Tibial artery (tissue), 4 donors: ENCODE data around the gene ADAD1.

ENCODE experiments used
- DNase-seq, 2 donors: peaks; one replicate each; pipeline ENCODE4 v3.0.0-alpha.2; 2019
- H3K27ac ChIP-seq, 2 donors: fragments of 200-600 bp; sonication (generic) in 1 of 2; 1 replicate in 1 of 2; 2 replicates in 1 of 2; pipeline ENCODE4 v1.5.1; 2018 to 2019; ENCODE audit warnings: mild to moderate bottlenecking in 1 of 2
- H3K27me3 ChIP-seq, 2 donors: fragments of 200-600 bp; sonication (generic) in 1 of 2; one replicate each; pipeline versions ENCODE4 v1.5.1 to v1.6.0; 2016 to 2019
- H3K36me3 ChIP-seq, 3 donors: fragments of 200-600 bp; sonication (generic) in 2 of 3; one replicate each; pipeline ENCODE4 v1.5.1; 2016 to 2019; ENCODE audit warnings: mild to moderate bottlenecking in 2 of 3
- H3K4me1 ChIP-seq, 4 donors: fragments of 200-600 bp; sonication (generic) in 2 of 4; 1 replicate in 3 of 4; 2 replicates in 1 of 4; pipeline ENCODE4 v1.5.1; 2016 to 2019
- H3K4me3 ChIP-seq, 2 donors: fragments of 200-600 bp; sonication (generic) in 1 of 2; 1 replicate in 1 of 2; 2 replicates in 1 of 2; pipeline ENCODE4 v1.5.1; 2018 to 2019; ENCODE audit warnings: mild to moderate bottlenecking in 2 of 2
- H3K9me3 ChIP-seq, 3 donors: fragments of 200-600 bp; sonication (generic) in 1 of 3; one replicate each; pipeline ENCODE4 v1.5.1; 2016 to 2019
- intact Hi-C: fragments of 100-400 bp; cut with DNase I; formaldehyde crosslinking; loops from one replicate; pipeline ENCODE4 v1.15.0; 2023; ENCODE audit warnings: low total_unique reads
- TF ChIP-seq, protein P1 (sequence below), 2 experiments: fragments of 200-600 bp in 1 of 2; fragments of 450-650 bp in 1 of 2; IDR thresholded peaks; one replicate each; pipeline ENCODE4 v1.5.1; 2017 to 2019; ENCODE audit warnings: antibody characterized with exemption in 2 of 2, mild to moderate bottlenecking in 1 of 2, moderate library complexity in 1 of 2

The ADAD1 gene

DNA sequence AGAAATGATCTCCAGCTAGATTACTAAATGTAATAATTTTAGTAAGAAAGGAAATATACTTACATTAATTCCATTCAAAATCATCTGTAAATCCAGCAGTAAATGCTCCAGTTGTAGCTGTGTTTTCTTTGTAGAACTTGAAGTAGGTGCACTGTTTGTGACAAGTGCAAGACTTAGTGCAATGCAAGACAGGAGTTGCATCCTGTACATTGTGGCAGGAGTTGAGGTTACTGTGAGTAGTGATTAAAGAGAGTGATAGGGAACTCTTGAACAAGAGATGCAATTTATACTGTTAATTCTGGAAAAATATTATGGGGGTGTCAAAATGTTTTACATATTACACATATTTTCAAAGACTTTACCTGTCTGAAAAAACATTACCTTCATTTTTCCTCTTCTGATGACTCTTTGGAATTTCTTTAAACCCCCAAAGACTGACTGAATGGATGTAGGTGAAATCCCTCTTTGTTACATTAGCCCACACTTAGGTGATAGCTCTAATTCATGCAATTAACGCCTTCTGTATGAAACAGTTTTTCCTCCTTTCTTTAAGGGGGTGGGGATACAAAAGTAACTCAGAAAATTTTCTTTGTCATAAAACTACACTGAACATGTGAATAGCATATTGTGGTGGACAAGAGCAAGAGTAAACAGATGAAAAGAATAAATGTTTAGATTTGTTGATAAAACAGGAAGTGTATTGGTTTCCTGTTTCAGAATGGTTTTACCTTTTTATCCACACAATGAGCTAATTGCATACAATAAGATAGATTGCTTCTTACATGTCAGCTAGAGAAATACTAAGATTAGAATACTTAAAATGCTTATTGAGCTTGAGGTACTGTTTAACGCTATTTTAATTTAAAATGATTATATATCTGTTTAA, 77.7 kb downstream of the ADAD1 start, which contains the start of gene IL2:
TSS of gene IL2 (minus strand) at position 495 of the 886 bp plus-strand sequence. CDS start at position 210, 285 bp downstream.
- Histone ChIP-seq H3K9me3 (no peaks in the 10 kb centered on the region), H3K4me3 (no peak within 1 kb of the TSS), H3K4me1 (no peaks in the 10 kb centered on the region), H3K36me3 (no peaks in the 10 kb centered on the region), H3K27ac (no peak within 1 kb of the TSS), H3K27me3 (no peaks in the 10 kb centered on the region)
- no peak for DNase-seq
- intact Hi-C loops, result no loop called here
- TF ChIP-seq, protein P1, sequence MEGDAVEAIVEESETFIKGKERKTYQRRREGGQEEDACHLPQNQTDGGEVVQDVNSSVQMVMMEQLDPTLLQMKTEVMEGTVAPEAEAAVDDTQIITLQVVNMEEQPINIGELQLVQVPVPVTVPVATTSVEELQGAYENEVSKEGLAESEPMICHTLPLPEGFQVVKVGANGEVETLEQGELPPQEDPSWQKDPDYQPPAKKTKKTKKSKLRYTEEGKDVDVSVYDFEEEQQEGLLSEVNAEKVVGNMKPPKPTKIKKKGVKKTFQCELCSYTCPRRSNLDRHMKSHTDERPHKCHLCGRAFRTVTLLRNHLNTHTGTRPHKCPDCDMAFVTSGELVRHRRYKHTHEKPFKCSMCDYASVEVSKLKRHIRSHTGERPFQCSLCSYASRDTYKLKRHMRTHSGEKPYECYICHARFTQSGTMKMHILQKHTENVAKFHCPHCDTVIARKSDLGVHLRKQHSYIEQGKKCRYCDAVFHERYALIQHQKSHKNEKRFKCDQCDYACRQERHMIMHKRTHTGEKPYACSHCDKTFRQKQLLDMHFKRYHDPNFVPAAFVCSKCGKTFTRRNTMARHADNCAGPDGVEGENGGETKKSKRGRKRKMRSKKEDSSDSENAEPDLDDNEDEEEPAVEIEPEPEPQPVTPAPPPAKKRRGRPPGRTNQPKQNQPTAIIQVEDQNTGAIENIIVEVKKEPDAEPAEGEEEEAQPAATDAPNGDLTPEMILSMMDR (IDR thresholded peaks at IDR 0.05), result no peak

DNA sequence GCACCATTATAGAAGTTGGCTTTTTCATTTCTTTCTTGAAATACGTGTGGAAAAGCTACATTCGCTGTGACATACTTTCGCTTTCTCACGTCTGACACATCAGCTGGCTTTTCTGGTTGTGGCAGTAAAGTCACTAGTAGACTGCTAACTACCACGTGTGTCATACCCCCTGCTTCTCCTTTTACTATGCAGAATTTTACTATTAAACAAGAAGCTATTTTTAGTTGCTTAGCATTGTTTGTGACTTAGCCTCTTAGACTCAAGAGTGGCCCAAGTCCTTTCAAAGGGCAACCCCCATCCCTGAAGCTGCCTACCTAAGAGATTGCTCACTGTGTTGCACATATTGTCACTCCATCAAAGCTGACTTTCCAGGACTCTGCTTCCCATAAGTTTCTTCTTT, 79.8 kb downstream of the ADAD1 start:
- Histone ChIP-seq H3K27me3 (no peaks in the 10 kb centered on the region), H3K9me3 (no peaks in the 10 kb centered on the region), H3K4me1 (no peaks in the 10 kb centered on the region), H3K36me3 (no peaks in the 10 kb centered on the region), H3K4me3 (peak overlapping the region in 1 of 2 donors; percentile 4), H3K27ac (no peak overlapping the region)
- DNase-seq, result no peak
- intact Hi-C loops, result no loop called here
- TF ChIP-seq, protein P1 (IDR thresholded peaks at IDR 0.05), result no peak

DNA sequence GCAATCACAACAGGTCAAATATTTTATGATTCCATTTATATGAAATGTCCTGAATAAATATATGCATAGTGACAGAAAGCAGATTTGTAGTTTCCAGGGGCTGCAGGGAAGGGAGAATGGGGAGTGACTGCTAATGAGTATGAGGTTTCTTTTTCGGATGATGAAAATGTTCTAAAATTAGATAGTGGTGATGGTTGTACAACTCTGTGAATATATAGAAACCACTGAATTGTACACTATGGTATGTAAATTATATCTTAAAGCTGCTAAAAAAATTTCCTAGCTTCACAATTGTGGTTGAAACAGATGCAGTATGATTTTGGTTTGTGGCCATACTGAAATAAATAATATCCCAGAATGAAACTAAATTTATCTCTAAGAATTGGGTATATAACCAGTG, 90.6 kb downstream of the ADAD1 start:
- TF ChIP-seq, protein P1 (IDR thresholded peaks at IDR 0.05), result no peak
- Histone ChIP-seq H3K27me3 (no peaks in the 10 kb centered on the region), H3K4me3 (no peak overlapping the region), H3K27ac (no peak overlapping the region), H3K9me3 (no peaks in the 10 kb centered on the region), H3K4me1 (no peaks in the 10 kb centered on the region), H3K36me3 (no peaks in the 10 kb centered on the region)
- intact Hi-C loops, result no loop called here
- DNase-seq, result no peak

DNA sequence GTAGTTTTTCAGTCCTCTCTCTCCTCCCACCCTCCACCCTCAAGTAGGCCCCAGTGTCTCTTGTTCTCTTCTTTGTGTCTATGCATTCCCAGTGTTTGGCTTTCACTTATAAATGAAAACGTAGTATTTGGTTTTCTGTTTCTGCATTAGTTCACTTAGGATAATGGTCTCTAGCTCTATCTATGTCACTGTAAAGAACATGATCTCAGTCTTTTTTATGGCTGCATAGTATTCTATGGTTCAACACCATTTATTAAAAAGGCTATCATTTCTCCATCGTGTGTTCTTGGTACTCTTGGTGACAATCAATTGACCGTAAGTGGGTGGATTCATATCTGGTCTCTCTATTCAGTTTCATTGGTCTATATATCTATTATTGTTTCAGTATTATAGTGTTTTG, 96.4 kb downstream of the ADAD1 start:
- Histone ChIP-seq H3K4me3 (no peak overlapping the region), H3K9me3 (no peaks in the 10 kb centered on the region), H3K36me3 (no peaks in the 10 kb centered on the region), H3K4me1 (no peaks in the 10 kb centered on the region), H3K27me3 (no peaks in the 10 kb centered on the region), H3K27ac (no peak overlapping the region)
- intact Hi-C loops, result no loop called here
- TF ChIP-seq, protein P1 (IDR thresholded peaks at IDR 0.05), result no peak
- DNase-seq, result no peak

DNA sequence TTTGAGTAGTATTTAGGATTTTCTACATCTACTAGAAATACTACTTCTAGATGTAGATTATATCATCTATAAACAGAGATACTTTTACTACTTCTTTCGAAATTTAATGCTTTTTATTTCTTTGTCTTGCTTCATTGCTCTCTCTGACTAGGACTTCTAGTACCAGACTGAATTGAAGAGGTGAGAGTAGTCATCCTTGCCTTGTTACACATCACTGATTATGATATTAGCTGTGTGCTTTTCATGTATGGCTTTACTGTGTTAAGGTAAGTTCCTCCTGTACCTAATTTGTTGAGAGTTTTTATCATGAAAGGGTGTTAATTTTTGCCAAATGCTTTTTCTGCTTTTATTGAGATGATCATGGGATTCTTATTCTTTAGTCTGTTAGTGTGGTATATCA, 97.3 kb downstream of the ADAD1 start:
- no peaks in the 10 kb centered on the region for H3K4me1 ChIP-seq
- intact Hi-C loops, result no loop called here
- no peaks in the 10 kb centered on the region for H3K27me3 ChIP-seq
- no peak overlapping the region for H3K4me3 ChIP-seq
- no peaks in the 10 kb centered on the region for H3K9me3 ChIP-seq
- no peaks in the 10 kb centered on the region for H3K36me3 ChIP-seq
- TF ChIP-seq, protein P1 (IDR thresholded peaks at IDR 0.05), result no peak
- no peak overlapping the region for H3K27ac ChIP-seq
- DNase-seq, result no peak
